ENCODE measurements around the gene NIPSNAP3A.

DNA sequence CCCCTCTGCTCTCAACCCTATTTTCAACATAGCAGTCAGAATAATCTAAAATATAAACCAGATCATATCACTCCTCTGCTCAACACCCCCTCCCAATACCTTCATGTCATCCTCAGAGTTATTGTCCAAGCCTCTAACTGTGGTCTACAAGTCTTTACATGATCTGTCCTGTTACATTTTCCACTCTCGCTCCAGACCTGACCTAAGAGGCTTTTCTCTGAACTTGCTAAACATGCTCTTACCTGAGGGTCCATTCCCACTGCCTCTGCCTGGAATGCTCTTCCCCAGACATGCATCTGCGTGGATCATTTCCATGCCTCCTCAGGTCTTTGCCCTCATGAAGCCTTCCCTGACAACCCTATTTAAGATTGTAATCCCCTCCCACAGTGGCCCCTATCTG lies 28.5 kb downstream of the NIPSNAP3A start:
- TF ChIP-seq, protein P1, sequence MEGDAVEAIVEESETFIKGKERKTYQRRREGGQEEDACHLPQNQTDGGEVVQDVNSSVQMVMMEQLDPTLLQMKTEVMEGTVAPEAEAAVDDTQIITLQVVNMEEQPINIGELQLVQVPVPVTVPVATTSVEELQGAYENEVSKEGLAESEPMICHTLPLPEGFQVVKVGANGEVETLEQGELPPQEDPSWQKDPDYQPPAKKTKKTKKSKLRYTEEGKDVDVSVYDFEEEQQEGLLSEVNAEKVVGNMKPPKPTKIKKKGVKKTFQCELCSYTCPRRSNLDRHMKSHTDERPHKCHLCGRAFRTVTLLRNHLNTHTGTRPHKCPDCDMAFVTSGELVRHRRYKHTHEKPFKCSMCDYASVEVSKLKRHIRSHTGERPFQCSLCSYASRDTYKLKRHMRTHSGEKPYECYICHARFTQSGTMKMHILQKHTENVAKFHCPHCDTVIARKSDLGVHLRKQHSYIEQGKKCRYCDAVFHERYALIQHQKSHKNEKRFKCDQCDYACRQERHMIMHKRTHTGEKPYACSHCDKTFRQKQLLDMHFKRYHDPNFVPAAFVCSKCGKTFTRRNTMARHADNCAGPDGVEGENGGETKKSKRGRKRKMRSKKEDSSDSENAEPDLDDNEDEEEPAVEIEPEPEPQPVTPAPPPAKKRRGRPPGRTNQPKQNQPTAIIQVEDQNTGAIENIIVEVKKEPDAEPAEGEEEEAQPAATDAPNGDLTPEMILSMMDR (IDR thresholded peaks at IDR 0.05): no peak
- no peak for TF ChIP-seq POLR2A (IDR thresholded peaks at IDR 0.05)
